Ovary (tissue), 1 donor: ENCODE measurements around the gene RETREG2.

ENCODE experiments used
- EP300 ChIP-seq: sonication (generic); formaldehyde crosslinking; IDR thresholded peaks from one replicate; pipeline ENCODE4 v1.6.1; 2017; ENCODE audit warnings: antibody characterized with exemption
- POLR2A ChIP-seq: fragments of 450-650 bp; IDR thresholded peaks from one replicate; pipeline ENCODE4 v1.6.1; 2017; ENCODE audit warnings: antibody characterized with exemption, mild to moderate bottlenecking, moderate library complexity

GRCh38 chr2:219213026-219213415, 34.9 kb downstream of the RETREG2 start:
- TF ChIP-seq EP300 (no peak), POLR2A (no peak)
